ENCODE measurements around the gene KLF15.

DNA sequence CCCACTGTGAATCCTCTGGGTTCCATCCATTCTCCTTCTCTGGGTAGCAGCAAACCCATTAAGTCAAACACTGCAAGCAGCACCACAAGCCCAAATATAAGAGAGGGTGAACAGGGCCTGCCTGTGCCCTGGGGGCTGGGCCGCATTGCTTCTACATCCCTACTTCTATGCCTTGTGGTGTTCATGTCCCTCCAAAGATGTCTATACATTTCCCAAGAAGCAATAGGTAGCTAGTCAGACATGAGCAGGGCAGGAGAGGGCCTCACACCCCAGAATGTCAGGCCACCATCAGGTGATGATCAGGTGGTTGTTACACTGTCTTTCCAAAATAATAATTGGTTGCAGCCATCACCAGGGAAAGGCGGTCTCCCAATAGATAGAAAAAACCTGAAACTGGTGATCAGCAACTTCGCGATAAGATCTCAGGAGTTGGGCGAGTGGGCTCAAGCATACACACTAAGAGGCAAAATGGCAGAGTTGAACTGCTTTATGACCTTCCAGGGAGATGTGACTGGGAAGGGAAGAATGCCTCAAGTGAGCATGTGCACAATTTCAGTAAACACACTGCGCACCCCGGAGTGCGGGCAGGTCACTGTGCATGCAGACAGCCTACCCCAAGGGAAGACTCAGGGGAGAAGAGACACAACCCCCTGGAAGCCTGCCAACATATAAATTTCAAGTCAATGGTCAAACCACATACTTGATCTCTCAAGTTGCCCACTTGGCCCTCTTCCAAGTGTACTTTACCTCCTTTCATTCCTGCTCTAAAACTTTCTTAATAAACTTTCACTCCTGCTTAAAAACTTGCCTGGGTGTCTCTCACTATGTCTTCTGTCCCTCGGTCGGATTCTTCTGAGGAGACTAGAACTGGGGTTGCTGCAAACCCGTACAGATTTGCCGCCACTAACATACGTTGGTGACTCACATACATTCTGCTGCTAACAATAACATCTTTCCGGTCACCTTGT is 39.9 kb downstream of the KLF15 start:
- no peak for TF ChIP-seq EZH2 (IDR thresholded peaks at IDR 0.05; ENCODE audit: borderline replicate concordance, insufficient read depth, low read depth, low read length, poor library complexity, severe bottlenecking)
- TF ChIP-seq, protein P1, sequence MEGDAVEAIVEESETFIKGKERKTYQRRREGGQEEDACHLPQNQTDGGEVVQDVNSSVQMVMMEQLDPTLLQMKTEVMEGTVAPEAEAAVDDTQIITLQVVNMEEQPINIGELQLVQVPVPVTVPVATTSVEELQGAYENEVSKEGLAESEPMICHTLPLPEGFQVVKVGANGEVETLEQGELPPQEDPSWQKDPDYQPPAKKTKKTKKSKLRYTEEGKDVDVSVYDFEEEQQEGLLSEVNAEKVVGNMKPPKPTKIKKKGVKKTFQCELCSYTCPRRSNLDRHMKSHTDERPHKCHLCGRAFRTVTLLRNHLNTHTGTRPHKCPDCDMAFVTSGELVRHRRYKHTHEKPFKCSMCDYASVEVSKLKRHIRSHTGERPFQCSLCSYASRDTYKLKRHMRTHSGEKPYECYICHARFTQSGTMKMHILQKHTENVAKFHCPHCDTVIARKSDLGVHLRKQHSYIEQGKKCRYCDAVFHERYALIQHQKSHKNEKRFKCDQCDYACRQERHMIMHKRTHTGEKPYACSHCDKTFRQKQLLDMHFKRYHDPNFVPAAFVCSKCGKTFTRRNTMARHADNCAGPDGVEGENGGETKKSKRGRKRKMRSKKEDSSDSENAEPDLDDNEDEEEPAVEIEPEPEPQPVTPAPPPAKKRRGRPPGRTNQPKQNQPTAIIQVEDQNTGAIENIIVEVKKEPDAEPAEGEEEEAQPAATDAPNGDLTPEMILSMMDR (IDR thresholded peaks at IDR 0.05), result no peak

Data from B cell (primary cell).